ENCODE data around the gene CRIP3. TPM values are rescaled to one million over a fixed set of nuclear protein-coding genes. Genes with fewer than 3 reads are reported as not detected.

CRIP3 gene
- total and polyA plus RNA-seq, 2 donors (not counting 3 experiments of a cell fraction or from before 2014, with no cell fraction given): not detected

DNA sequence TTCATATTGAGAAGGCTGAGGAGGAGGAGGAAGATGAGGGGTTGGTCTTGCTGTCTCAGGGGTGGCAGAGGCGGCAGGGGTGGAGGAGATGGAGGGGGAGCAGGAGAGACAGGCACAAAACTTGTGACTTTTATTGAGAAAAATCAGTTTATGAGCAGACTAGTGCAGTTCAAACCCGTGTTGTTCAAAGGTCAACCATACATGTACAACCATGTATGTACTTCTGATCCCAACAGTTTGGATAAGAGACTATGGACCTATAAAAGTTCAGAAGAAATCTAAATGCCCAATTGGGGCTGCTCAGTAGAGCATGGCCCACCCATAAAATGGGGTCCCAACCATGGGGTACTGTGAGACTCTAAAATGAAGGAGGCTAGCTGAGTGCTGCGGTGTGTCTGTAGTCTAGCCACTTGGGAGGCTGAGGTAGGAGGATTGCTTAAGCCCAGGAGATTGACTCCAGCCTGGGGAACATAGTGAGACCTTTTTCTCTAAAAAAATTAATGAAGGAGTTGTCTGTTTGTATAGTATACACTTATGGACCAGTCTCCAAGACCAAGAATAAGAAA lies 18.2 kb downstream of the CRIP3 start:
- H3K27me3 ChIP-seq (ENCODE audit: control insufficient read depth in 2 of 2, insufficient read depth in 2 of 2, low read length in 2 of 2): peaks cover 2 to 16% of the 10 kb centered on the region in 2 experiments
- intact Hi-C loops (cut with micrococcal nuclease): no loop called here
- H2AFZ ChIP-seq (ENCODE audit: low read depth, low read length): no peak overlapping the region
- no peaks in the 10 kb centered on the region for H3K79me2 ChIP-seq (ENCODE audit: control insufficient read depth, insufficient read depth, low read length)
- POLR2A ChIA-PET: no interaction called here
- dilution Hi-C loops (cut with MboI; ENCODE audit: extremely low pct_ligation_motif_present, low sequenced_read_pairs): no loop called here
- no peak overlapping the region for H3K9ac ChIP-seq (replicated peaks; ENCODE audit: extremely low read depth, insufficient read depth, low read length)
- no peaks in the 10 kb centered on the region for H4K20me1 ChIP-seq (replicated peaks; ENCODE audit: control insufficient read depth, extremely low read depth, insufficient read depth, low read length)
- no peaks in the 10 kb centered on the region for H3K9me3 ChIP-seq (replicated peaks; ENCODE audit: control insufficient read depth, insufficient read depth, low read length)
- H3K9me1 ChIP-seq (replicated peaks; ENCODE audit: control insufficient read depth, extremely low read depth, insufficient read depth, low read length): no peaks in the 10 kb centered on the region
- H3K4me2 ChIP-seq (ENCODE audit: insufficient read depth, low read length): no peak overlapping the region
- no peaks in the 10 kb centered on the region for H3K36me3 ChIP-seq (ENCODE audit: control insufficient read depth in 2 of 2, extremely low read depth in 1 of 2, insufficient read depth in 2 of 2, low read length in 2 of 2)
- H3K27ac ChIP-seq (ENCODE audit: insufficient read depth, low read depth, low read length): no peak overlapping the region
- CTCF ChIA-PET: interaction anchor here (1.8 kb wide), 1 partner anchor 14 kb away, joined by 3 read pairs; no protein-coding TSS in a partner anchor
- TF ChIP-seq, protein P1, sequence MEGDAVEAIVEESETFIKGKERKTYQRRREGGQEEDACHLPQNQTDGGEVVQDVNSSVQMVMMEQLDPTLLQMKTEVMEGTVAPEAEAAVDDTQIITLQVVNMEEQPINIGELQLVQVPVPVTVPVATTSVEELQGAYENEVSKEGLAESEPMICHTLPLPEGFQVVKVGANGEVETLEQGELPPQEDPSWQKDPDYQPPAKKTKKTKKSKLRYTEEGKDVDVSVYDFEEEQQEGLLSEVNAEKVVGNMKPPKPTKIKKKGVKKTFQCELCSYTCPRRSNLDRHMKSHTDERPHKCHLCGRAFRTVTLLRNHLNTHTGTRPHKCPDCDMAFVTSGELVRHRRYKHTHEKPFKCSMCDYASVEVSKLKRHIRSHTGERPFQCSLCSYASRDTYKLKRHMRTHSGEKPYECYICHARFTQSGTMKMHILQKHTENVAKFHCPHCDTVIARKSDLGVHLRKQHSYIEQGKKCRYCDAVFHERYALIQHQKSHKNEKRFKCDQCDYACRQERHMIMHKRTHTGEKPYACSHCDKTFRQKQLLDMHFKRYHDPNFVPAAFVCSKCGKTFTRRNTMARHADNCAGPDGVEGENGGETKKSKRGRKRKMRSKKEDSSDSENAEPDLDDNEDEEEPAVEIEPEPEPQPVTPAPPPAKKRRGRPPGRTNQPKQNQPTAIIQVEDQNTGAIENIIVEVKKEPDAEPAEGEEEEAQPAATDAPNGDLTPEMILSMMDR (IDR thresholded peaks at IDR 0.05; ENCODE audit: extremely low read depth in 1 of 2, insufficient read depth in 1 of 2, low read depth in 1 of 2, low read length in 2 of 2): no peak
- TF ChIP-seq POLR2A (IDR thresholded peaks at IDR 0.05; ENCODE audit: low read depth, low read length) (no peak), JUN (IDR thresholded peaks at IDR 0.05; ENCODE audit: borderline replicate concordance, insufficient read depth, insufficient read length, low read depth) (no peak), EZH2 (IDR thresholded peaks at IDR 0.05; ENCODE audit: borderline replicate concordance, low read depth, low read length, severe bottlenecking) (no peak), FOS (IDR thresholded peaks at IDR 0.05; ENCODE audit: borderline replicate concordance, insufficient read depth, low read length) (no peak), POLR2AphosphoS5 (IDR thresholded peaks at IDR 0.05; ENCODE audit: insufficient read depth, low read depth, low read length) (no peak), MYC (IDR thresholded peaks at IDR 0.05; ENCODE audit: low read depth, low read length) (no peak), GATA2 (IDR thresholded peaks at IDR 0.05; ENCODE audit: insufficient read depth, insufficient read length, low read depth, low read length) (no peak)
- TF ChIP-seq, protein P2, sequence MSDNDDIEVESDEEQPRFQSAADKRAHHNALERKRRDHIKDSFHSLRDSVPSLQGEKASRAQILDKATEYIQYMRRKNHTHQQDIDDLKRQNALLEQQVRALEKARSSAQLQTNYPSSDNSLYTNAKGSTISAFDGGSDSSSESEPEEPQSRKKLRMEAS (IDR thresholded peaks at IDR 0.05; ENCODE audit: insufficient read depth, insufficient read length): no peak
- DNase-seq (ENCODE audit: low read depth, low spot score): no peak
- no peak for FAIRE-seq
- no TSS peak for BruUV-seq (replicated peaks)
- no peaks in the 10 kb centered on the region for H3K4me1 ChIP-seq (ENCODE audit: control insufficient read depth, extremely low read depth, insufficient read depth, low read length)
- no peak overlapping the region for H3K4me3 ChIP-seq (replicated peaks in 1 of 3; ENCODE audit: insufficient read depth in 1 of 3, low read depth in 1 of 3, low read length in 3 of 3)
